Stimulated activated effector memory CD8-positive, alpha-beta T cell treated with anti-CD3 and anti-CD28 coated beads, Interleukin-12 subunit alpha, Interleukin-12 subunit beta, amount 100 ng/mL, for 72 hours (primary cell): ENCODE measurements around the gene RAPH1.

ENCODE experiments used
- ATAC-seq: fragments of 150-1000 bp; cut with Tn5 transposase; 2 replicates; pipeline ENCODE4 v1.10.0; 2021
- DNase-seq, 2 donors: peaks; one replicate each; pipeline ENCODE4 v3.0.0; 2021 to 2022; ENCODE audit warnings: low spot score in 2 of 2
- H3K27ac Mint-ChIP-seq: one replicate; pipeline ENCODE4 v1.8.0; 2022; ENCODE audit warnings: mild to moderate bottlenecking, mixed read lengths
- H3K36me3 Mint-ChIP-seq: one replicate; pipeline ENCODE4 v1.8.0; 2022; ENCODE audit warnings: mild to moderate bottlenecking, mixed read lengths
- H3K4me1 Mint-ChIP-seq: one replicate; pipeline ENCODE4 v1.8.0; 2022; ENCODE audit warnings: mixed read lengths
- H3K4me3 Mint-ChIP-seq: one replicate; pipeline ENCODE4 v1.8.0; 2022; ENCODE audit warnings: mild to moderate bottlenecking, mixed read lengths
- H3K9me3 Mint-ChIP-seq: one replicate; pipeline ENCODE4 v1.8.0; 2022; ENCODE audit warnings: mixed read lengths

RAPH1 gene

GRCh38 chr2:203476881-203477280, 58.2 kb downstream of the RAPH1 start:
- no peak overlapping the region for H3K27ac Mint-ChIP-seq
- H3K9me3 Mint-ChIP-seq = no peaks in the 10 kb centered on the region
- DNase-seq = no peak
- H3K4me1 Mint-ChIP-seq = no peaks in the 10 kb centered on the region
- no peaks in the 10 kb centered on the region for H3K36me3 Mint-ChIP-seq
- ATAC-seq = no peak
- no peak overlapping the region for H3K4me3 Mint-ChIP-seq

- no peaks in the 10 kb centered on the region for H3K36me3 Mint-ChIP-seq
- H3K4me3 Mint-ChIP-seq = no peak overlapping the region
- H3K27ac Mint-ChIP-seq = no peak overlapping the region
- no peaks in the 10 kb centered on the region for H3K4me1 Mint-ChIP-seq
- ATAC-seq (no peak), DNase-seq (no peak)
- H3K9me3 Mint-ChIP-seq = no peaks in the 10 kb centered on the region
Observed at GRCh38 chr2:203471323-203471722, 63.8 kb downstream of the RAPH1 start.

GRCh38 chr2:203470371-203470770, 64.7 kb downstream of the RAPH1 start:
- Mint-ChIP-seq H3K4me3 (no peak overlapping the region), H3K27ac (no peak overlapping the region), H3K36me3 (no peaks in the 10 kb centered on the region), H3K4me1 (no peaks in the 10 kb centered on the region), H3K9me3 (no peaks in the 10 kb centered on the region)
- no peak for ATAC-seq
- DNase-seq = no peak

- Mint-ChIP-seq H3K4me3 (no peak overlapping the region), H3K4me1 (no peaks in the 10 kb centered on the region), H3K27ac (no peak overlapping the region), H3K36me3 (no peaks in the 10 kb centered on the region), H3K9me3 (no peaks in the 10 kb centered on the region)
- no peak for DNase-seq
- no peak for ATAC-seq
Observed at GRCh38 chr2:203469546-203469945, 65.6 kb downstream of the RAPH1 start.

- Mint-ChIP-seq H3K36me3 (no peaks in the 10 kb centered on the region), H3K27ac (no peak overlapping the region), H3K4me1 (no peaks in the 10 kb centered on the region), H3K9me3 (no peaks in the 10 kb centered on the region), H3K4me3 (no peak overlapping the region)
- ATAC-seq (no peak), DNase-seq (no peak)
Observed at GRCh38 chr2:203463266-203463678, 71.8 kb downstream of the RAPH1 start.

GRCh38 chr2:203462308-203462707, 72.8 kb downstream of the RAPH1 start:
- ATAC-seq (no peak), DNase-seq (no peak)
- no peaks in the 10 kb centered on the region for H3K36me3 Mint-ChIP-seq
- H3K9me3 Mint-ChIP-seq = no peaks in the 10 kb centered on the region
- H3K4me1 Mint-ChIP-seq = no peaks in the 10 kb centered on the region
- no peak overlapping the region for H3K27ac Mint-ChIP-seq
- H3K4me3 Mint-ChIP-seq = no peak overlapping the region

GRCh38 chr2:203461746-203462145, 73.4 kb downstream of the RAPH1 start:
- Mint-ChIP-seq H3K9me3 (no peaks in the 10 kb centered on the region), H3K4me3 (no peak overlapping the region), H3K36me3 (no peaks in the 10 kb centered on the region), H3K4me1 (no peaks in the 10 kb centered on the region), H3K27ac (no peak overlapping the region)
- DNase-seq (no peak), ATAC-seq (no peak)

- DNase-seq (no peak), ATAC-seq (no peak)
- no peak overlapping the region for H3K4me3 Mint-ChIP-seq
- H3K27ac Mint-ChIP-seq = no peak overlapping the region
- H3K36me3 Mint-ChIP-seq = peaks cover 5% of the 10 kb centered on the region
- H3K9me3 Mint-ChIP-seq = no peaks in the 10 kb centered on the region
- no peaks in the 10 kb centered on the region for H3K4me1 Mint-ChIP-seq
Observed at GRCh38 chr2:203455209-203455608, 79.9 kb downstream of the RAPH1 start.

GRCh38 chr2:203453858-203454451, 81.1 kb downstream of the RAPH1 start:
- Mint-ChIP-seq H3K27ac (no peak overlapping the region), H3K9me3 (no peaks in the 10 kb centered on the region), H3K4me3 (no peak overlapping the region), H3K4me1 (no peaks in the 10 kb centered on the region), H3K36me3 (peaks cover 5% of the 10 kb centered on the region)
- DNase-seq (no peak), ATAC-seq (peak; percentile 61)

- no peak overlapping the region for H3K27ac Mint-ChIP-seq
- no peak overlapping the region for H3K4me3 Mint-ChIP-seq
- ATAC-seq = no peak
Observed at GRCh38 chr2:203451689-203452088, 83.4 kb downstream of the RAPH1 start.

GRCh38 chr2:203451011-203451410, 84.1 kb downstream of the RAPH1 start:
- no peak for ATAC-seq
- Mint-ChIP-seq H3K36me3 (peaks cover 5% of the 10 kb centered on the region), H3K4me3 (no peak overlapping the region), H3K9me3 (no peaks in the 10 kb centered on the region), H3K4me1 (peaks cover 7% of the 10 kb centered on the region), H3K27ac (no peak overlapping the region)
- DNase-seq = no peak

More at GRCh38 chr2:203451689-203452088, 83.4 kb downstream of the RAPH1 start:
- DNase-seq = no peak
- Mint-ChIP-seq H3K36me3 (peaks cover 5% of the 10 kb centered on the region), H3K4me1 (peaks cover under 1% of the 10 kb centered on the region), H3K9me3 (no peaks in the 10 kb centered on the region)

GRCh38 chr2:203450561-203450960, 84.5 kb downstream of the RAPH1 start:
- H3K9me3 Mint-ChIP-seq = no peaks in the 10 kb centered on the region
- no peak overlapping the region for H3K27ac Mint-ChIP-seq
- ATAC-seq (no peak), DNase-seq (no peak)
- peaks cover 12% of the 10 kb centered on the region for H3K4me1 Mint-ChIP-seq
- H3K4me3 Mint-ChIP-seq = no peak overlapping the region
- H3K36me3 Mint-ChIP-seq = peaks cover 5% of the 10 kb centered on the region

- Mint-ChIP-seq H3K4me1 (peaks cover 15% of the 10 kb centered on the region), H3K36me3 (no peaks in the 10 kb centered on the region), H3K4me3 (no peak overlapping the region), H3K27ac (no peak overlapping the region), H3K9me3 (no peaks in the 10 kb centered on the region)
- ATAC-seq = no peak
- no peak for DNase-seq
Observed at GRCh38 chr2:203446780-203447179, 88.3 kb downstream of the RAPH1 start.

- Mint-ChIP-seq H3K27ac (no peak overlapping the region), H3K4me1 (peaks cover 15% of the 10 kb centered on the region), H3K36me3 (no peaks in the 10 kb centered on the region), H3K4me3 (no peak overlapping the region), H3K9me3 (no peaks in the 10 kb centered on the region)
- ATAC-seq = peak; percentile 62
- DNase-seq = no peak
Observed at GRCh38 chr2:203446071-203446481, 89.0 kb downstream of the RAPH1 start.

- ATAC-seq (no peak), DNase-seq (no peak)
- Mint-ChIP-seq H3K4me1 (peaks cover 15% of the 10 kb centered on the region), H3K4me3 (no peak overlapping the region), H3K36me3 (no peaks in the 10 kb centered on the region), H3K27ac (peak overlapping the region; percentile 17), H3K9me3 (no peaks in the 10 kb centered on the region)
Observed at GRCh38 chr2:203444738-203445137, 90.4 kb downstream of the RAPH1 start.

GRCh38 chr2:203442463-203442862, 92.6 kb downstream of the RAPH1 start:
- no peak overlapping the region for H3K4me3 Mint-ChIP-seq
- H3K36me3 Mint-ChIP-seq = no peaks in the 10 kb centered on the region
- peaks cover 20% of the 10 kb centered on the region for H3K4me1 Mint-ChIP-seq
- ATAC-seq (no peak), DNase-seq (no peak)
- no peak overlapping the region for H3K27ac Mint-ChIP-seq
- H3K9me3 Mint-ChIP-seq = no peaks in the 10 kb centered on the region

GRCh38 chr2:203441463-203441862, 93.6 kb downstream of the RAPH1 start:
- H3K36me3 Mint-ChIP-seq = no peaks in the 10 kb centered on the region
- ATAC-seq (no peak), DNase-seq (no peak)
- peaks cover 18% of the 10 kb centered on the region for H3K4me1 Mint-ChIP-seq
- no peaks in the 10 kb centered on the region for H3K9me3 Mint-ChIP-seq
- H3K27ac Mint-ChIP-seq = no peak overlapping the region
- H3K4me3 Mint-ChIP-seq = no peak overlapping the region
